ENCODE measurements around the gene TMED5.

- TF ChIP-seq CTCF (IDR thresholded peaks at IDR 0.05) (no peak), POLR2A (IDR thresholded peaks at IDR 0.05) (no peak)
Measured at GRCh38 chr1:93206567-93206954, 26.3 kb upstream of the TMED5 start.
